Liver (tissue), 9 donors: ENCODE measurements around the gene UBFD1. TPM values are rescaled to one million over a fixed set of nuclear protein-coding genes. Genes with fewer than 3 reads are reported as not detected.
A peak's percentile ranks its signal among the peaks of the same experiment; 100 is the strongest.

Source experiments
- DNase-seq: peaks from one replicate; pipeline ENCODE4 v3.0.0-alpha.2; 2017; ENCODE audit warnings: low spot score
- H3K27ac ChIP-seq, 2 donors: one replicate each; pipeline ENCODE4 v1.7.0; 2013; ENCODE audit warnings: inconsistent platforms in 2 of 2, low read length in 2 of 2, control low read depth in 1 of 2, low read depth in 1 of 2, mild to moderate bottlenecking in 1 of 2
- H3K27me3 ChIP-seq, 4 donors: one replicate each; pipeline versions ENCODE4 v1.6.1 to v1.7.0; 2013; ENCODE audit warnings: low read length in 3 of 4, inconsistent platforms in 1 of 4, mild to moderate bottlenecking in 1 of 4, moderate library complexity in 1 of 4; ENCODE audit not compliant: control insufficient read depth in 4 of 4, insufficient read depth in 4 of 4
- H3K36me3 ChIP-seq, 4 donors: one replicate each; pipeline versions ENCODE4 v1.6.1 to v1.7.0; 2013; ENCODE audit warnings: low read length in 3 of 4, mild to moderate bottlenecking in 3 of 4, low read depth in 1 of 4, moderate library complexity in 1 of 4; ENCODE audit not compliant: control insufficient read depth in 4 of 4, insufficient read depth in 3 of 4
- H3K4me1 ChIP-seq, 4 donors: one replicate each; pipeline versions ENCODE4 v1.6.1 to v1.7.0; 2013; ENCODE audit warnings: low read length in 3 of 4, mild to moderate bottlenecking in 3 of 4, moderate library complexity in 1 of 4; ENCODE audit not compliant: control insufficient read depth in 4 of 4, insufficient read depth in 4 of 4
- H3K4me3 ChIP-seq, 3 donors: one replicate each; pipeline versions ENCODE4 v1.6.1 to v1.7.0; 2013; ENCODE audit warnings: low read length in 3 of 3, control low read depth in 1 of 3, low read depth in 1 of 3, mild to moderate bottlenecking in 1 of 3
- H3K9ac ChIP-seq, 2 donors: one replicate each; pipeline ENCODE4 v1.7.0; 2013; ENCODE audit warnings: low read length in 2 of 2, mild to moderate bottlenecking in 2 of 2, moderate library complexity in 2 of 2, control low read depth in 1 of 2, low read depth in 1 of 2
- H3K9me3 ChIP-seq, 4 donors: one replicate each; pipeline versions ENCODE4 v1.6.1 to v1.7.0; 2013; ENCODE audit warnings: low read length in 3 of 4; ENCODE audit not compliant: control insufficient read depth in 4 of 4
- ATF3 ChIP-seq: IDR thresholded peaks from 2 replicates; pipeline ENCODE4 v1.6.1; 2016; ENCODE audit warnings: antibody characterized with exemption
- CTCF ChIP-seq: fragments of 150-350 bp; IDR thresholded peaks from 2 replicates; pipeline ENCODE4 v1.5.1; 2017; ENCODE audit warnings: improper control_type of control experiment, low read depth, low read length; ENCODE audit not compliant: missing input control
- EGR1 ChIP-seq, 2 donors: IDR thresholded peaks; 2 replicates each; pipeline ENCODE4 v1.6.1; 2016 to 2018; ENCODE audit warnings: antibody characterized with exemption in 2 of 2, low read depth in 2 of 2
- FOXA1 ChIP-seq: IDR thresholded peaks from 2 replicates; pipeline ENCODE4 v1.6.1; 2016; ENCODE audit warnings: antibody characterized with exemption
- FOXA2 ChIP-seq: IDR thresholded peaks from 2 replicates; pipeline ENCODE4 v1.6.1; 2016; ENCODE audit warnings: antibody characterized with exemption
- GABPA ChIP-seq, 2 donors: IDR thresholded peaks in 1 of 2; conservative IDR thresholded peaks in 1 of 2; 2 replicates each; pipeline ENCODE4 v1.6.1; 2016; ENCODE audit warnings: antibody characterized with exemption in 2 of 2, mild to moderate bottlenecking in 1 of 2, moderate library complexity in 1 of 2
- HNF4A ChIP-seq, 2 donors: conservative IDR thresholded peaks; 2 replicates each; pipeline ENCODE4 v1.6.1; 2016; ENCODE audit warnings: antibody characterized with exemption in 2 of 2, mild to moderate bottlenecking in 2 of 2
- HNF4G ChIP-seq: IDR thresholded peaks from 2 replicates; pipeline ENCODE4 v1.6.1; 2016; ENCODE audit warnings: antibody characterized with exemption
- JUND ChIP-seq, 2 donors: IDR thresholded peaks; 2 replicates each; pipeline ENCODE4 v1.6.1; 2016; ENCODE audit warnings: antibody characterized with exemption in 2 of 2
- MAX ChIP-seq: IDR thresholded peaks from 2 replicates; pipeline ENCODE4 v1.6.1; 2016; ENCODE audit warnings: antibody characterized with exemption
- NR2F2 ChIP-seq: IDR thresholded peaks from 2 replicates; pipeline ENCODE4 v1.6.1; 2016; ENCODE audit warnings: antibody characterized with exemption
- RAD21 ChIP-seq, 2 donors: IDR thresholded peaks; 2 replicates each; pipeline ENCODE4 v1.6.1; 2016; ENCODE audit warnings: antibody characterized with exemption in 2 of 2, mild to moderate bottlenecking in 2 of 2
- REST ChIP-seq: IDR thresholded peaks from 2 replicates; pipeline ENCODE4 v1.6.1; 2016; ENCODE audit warnings: antibody characterized with exemption, mild to moderate bottlenecking
- RXRA ChIP-seq, 2 donors: IDR thresholded peaks; 2 replicates each; pipeline ENCODE4 v1.6.1; 2017 to 2018; ENCODE audit warnings: antibody characterized with exemption in 2 of 2, mild to moderate bottlenecking in 1 of 2
- SP1 ChIP-seq: IDR thresholded peaks from 2 replicates; pipeline ENCODE4 v1.6.1; 2018; ENCODE audit warnings: antibody characterized with exemption, mild to moderate bottlenecking
- TAF1 ChIP-seq: conservative IDR thresholded peaks from 2 replicates; pipeline ENCODE4 v1.6.1; 2016; ENCODE audit warnings: antibody characterized with exemption, mild to moderate bottlenecking
- YY1 ChIP-seq: IDR thresholded peaks from 2 replicates; pipeline ENCODE4 v1.6.1; 2016; ENCODE audit warnings: antibody characterized with exemption, mild to moderate bottlenecking
- ZBTB33 ChIP-seq: IDR thresholded peaks from 2 replicates; pipeline ENCODE4 v1.6.1; 2016; ENCODE audit warnings: antibody characterized with exemption
- WGBS: extraction: QIAGEN DNeasy Blood & Tissue Kit; methylation state at CpG from one replicate; pipeline ENCODE4 v1.1.7; 2013; 5-methylcytosine and 5-hydroxymethylcytosine counted together
- polyA plus RNA-seq, 2 donors: library from polyadenylated mRNA; stranded (reverse) in 1 of 2; unstranded in 1 of 2; fragments of 200-250 nt in 1 of 2; fragments of >200 nt in 1 of 2; fragmentation: Nextera tagmentation in 1 of 2; extraction: Ambion mirVana in 1 of 2; gene quantifications; one replicate each; pipeline versions ENCODE4 v1.2.1 to v1.2.3, GENCODE V29; 2013 to 2015
- total RNA-seq, 2 donors: library from RNA; depleted of rRNA; stranded (reverse); fragments of >200 nt; gene quantifications; one replicate each; pipeline ENCODE4 v1.2.3, GENCODE V29; 2014
- donor health status: healthy.
- donor health status: healthy.
- donor health status: healthy.
- donor health status: healthy.
- donor health status: healthy.

UBFD1 gene
- total RNA-seq, result 10 to 100 TPM; 38.4 to 42.4 TPM
- 10 to 100 TPM in 1 of 2 donors, 1 to 10 TPM in 1; 9.2 to 12.8 TPM for polyA plus RNA-seq

GRCh38 chr16:23556881-23557778 lies at the start of gene UBFD1, which contains the start of gene EARS2:
Gene UBFD1 (plus strand): TSS chr16:23557727. CDS start chr16:23557743, 16 bp downstream.
Gene EARS2 (minus strand): TSS chr16:23557350. CDS start chr16:23557343, 7 bp downstream.
- Histone ChIP-seq H3K27ac (peak within 1 kb of the TSS; percentile 85 to 86), H3K4me1 (peaks cover 2 to 31% (median 19%) of the 10 kb centered on the region in 4 donors), H3K9ac (peak within 1 kb of the TSS; percentile 90 to 92), H3K9me3 (no peaks in the 10 kb centered on the region), H3K36me3 (peaks cover 4 to 28% (median 17%) of the 10 kb centered on the region in 4 donors), H3K27me3 (no peaks in the 10 kb centered on the region), H3K4me3 (peak within 1 kb of the TSS; percentile 84 to 97 (median 92))
- peak; percentile 98 for DNase-seq
- 2% methylated on average over 65 of the region's 65 CpGs for WGBS
- TF ChIP-seq GABPA (IDR thresholded peaks at IDR 0.05 in 1 of 2, conservative IDR thresholded peaks at IDR 0.05 in 1 of 2), result peak; percentile 82 to 92
- TF ChIP-seq REST, result peak; percentile 63
- TF ChIP-seq NR2F2, result peak; percentile 65
- TF ChIP-seq FOXA2, result no peak
- no peak for TF ChIP-seq JUND (IDR thresholded peaks at IDR 0.05)
- TF ChIP-seq RXRA (IDR thresholded peaks at IDR 0.05), result peak; percentile 47 to 68
- TF ChIP-seq HNF4A (conservative IDR thresholded peaks at IDR 0.05), result peak; percentile 46 to 55
- TF ChIP-seq EGR1 (IDR thresholded peaks at IDR 0.05; ENCODE audit: low read depth in 2 of 2), result peak; percentile 66 to 94
- peak; percentile 99 for TF ChIP-seq MAX
- peak; percentile 79 for TF ChIP-seq ZBTB33
- no peak for TF ChIP-seq TAF1
- peak; percentile 95 for TF ChIP-seq YY1
- peak; percentile 89 for TF ChIP-seq SP1
- TF ChIP-seq HNF4G, result no peak
- TF ChIP-seq RAD21 (IDR thresholded peaks at IDR 0.05), result peak; percentile 75 to 81
- no peak for TF ChIP-seq FOXA1
- TF ChIP-seq ATF3, result no peak
- peak; percentile 100 for TF ChIP-seq CTCF
